ENCODE data around the gene LRFN5.
"Not testable (repeated sequence)": the region's sequence is repeated elsewhere in the genome, so short reads cannot be mapped to it uniquely, and the experiment has no call there.

The LRFN5 gene

DNA sequence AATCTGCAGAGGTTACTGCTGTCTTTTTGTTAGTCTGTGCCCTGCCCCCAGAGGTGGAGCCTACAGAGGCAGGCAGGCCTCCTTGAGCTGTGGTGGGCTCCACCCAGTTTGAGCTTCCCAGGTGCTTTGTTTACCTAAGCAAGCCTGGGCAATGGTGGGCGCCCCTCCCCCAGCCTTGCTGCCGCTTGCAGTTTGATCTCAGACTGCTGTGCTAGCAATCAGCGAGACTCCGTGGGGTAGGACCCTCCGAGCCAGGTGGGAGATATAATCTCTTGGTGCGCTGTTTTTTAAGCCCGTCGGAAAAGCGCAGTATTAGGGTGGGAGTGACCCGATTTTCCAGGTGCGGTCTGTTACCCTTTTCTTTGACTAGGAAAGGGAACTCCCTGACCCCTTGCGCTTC lies 304.5 kb downstream of the LRFN5 start:
- H3K9ac ChIP-seq (ENCODE audit: low read length); H3K36me3 ChIP-seq (ENCODE audit: control insufficient read depth, insufficient read depth, low read length, severe bottlenecking); H3K27me3 ChIP-seq (replicated peaks; ENCODE audit: control insufficient read depth, insufficient read depth, low read length); DNase-seq (ENCODE audit: low read depth); H3K4me3 ChIP-seq (ENCODE audit: low read length); H3K4me1 ChIP-seq (ENCODE audit: control insufficient read depth, insufficient read depth, low read length); H3K9me3 ChIP-seq (ENCODE audit: control insufficient read depth, low read length): not testable (repeated sequence)

- Histone ChIP-seq H3K9me3 (ENCODE audit: control insufficient read depth, low read length) (peaks cover 3% of the 10 kb centered on the region), H3K9ac (ENCODE audit: low read length) (no peak overlapping the region), H3K4me1 (ENCODE audit: control insufficient read depth, insufficient read depth, low read length) (no peaks in the 10 kb centered on the region), H3K27me3 (replicated peaks; ENCODE audit: control insufficient read depth, insufficient read depth, low read length) (no peaks in the 10 kb centered on the region), H3K36me3 (ENCODE audit: control insufficient read depth, insufficient read depth, low read length, severe bottlenecking) (no peaks in the 10 kb centered on the region), H3K4me3 (ENCODE audit: low read length) (no peak overlapping the region)
- DNase-seq (ENCODE audit: low read depth) = no peak
These were observed 306.7 kb downstream of the LRFN5 start for GRCh38 chr14:41913398-41913797.

- Histone ChIP-seq H3K27me3 (replicated peaks; ENCODE audit: control insufficient read depth, insufficient read depth, low read length) (no peaks in the 10 kb centered on the region), H3K4me3 (ENCODE audit: low read length) (no peak overlapping the region), H3K4me1 (ENCODE audit: control insufficient read depth, insufficient read depth, low read length) (no peaks in the 10 kb centered on the region), H3K9ac (ENCODE audit: low read length) (no peak overlapping the region), H3K36me3 (ENCODE audit: control insufficient read depth, insufficient read depth, low read length, severe bottlenecking) (no peaks in the 10 kb centered on the region), H3K9me3 (ENCODE audit: control insufficient read depth, low read length) (peaks cover 3% of the 10 kb centered on the region)
- DNase-seq (ENCODE audit: low read depth) = no peak
These were observed 309.1 kb downstream of the LRFN5 start for GRCh38 chr14:41915732-41916131.

DNA sequence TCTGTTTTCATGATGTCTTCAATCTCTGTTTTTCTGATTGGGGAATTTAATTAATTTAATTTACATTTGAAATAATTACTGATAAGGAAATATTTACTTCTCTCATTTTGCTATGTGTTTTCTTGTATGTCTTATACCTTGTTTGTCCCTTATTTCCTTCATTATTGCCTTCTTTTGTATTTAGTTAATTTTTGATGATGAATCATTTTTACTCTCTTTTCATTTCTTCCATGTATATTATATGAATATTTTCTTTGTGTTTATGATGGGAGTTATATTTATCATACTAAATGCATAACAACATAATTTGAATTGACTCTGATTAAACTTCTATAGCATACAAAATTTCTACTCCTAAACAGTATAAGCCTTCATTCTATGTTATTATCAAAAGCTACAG lies 309.6 kb downstream of the LRFN5 start:
- Histone ChIP-seq H3K4me3 (ENCODE audit: low read length) (no peak overlapping the region), H3K36me3 (ENCODE audit: control insufficient read depth, insufficient read depth, low read length, severe bottlenecking) (no peaks in the 10 kb centered on the region), H3K9me3 (ENCODE audit: control insufficient read depth, low read length) (peaks cover 3% of the 10 kb centered on the region), H3K4me1 (ENCODE audit: control insufficient read depth, insufficient read depth, low read length) (no peaks in the 10 kb centered on the region), H3K9ac (ENCODE audit: low read length) (no peak overlapping the region), H3K27me3 (replicated peaks; ENCODE audit: control insufficient read depth, insufficient read depth, low read length) (no peaks in the 10 kb centered on the region)
- no peak for DNase-seq (ENCODE audit: low read depth)

DNA sequence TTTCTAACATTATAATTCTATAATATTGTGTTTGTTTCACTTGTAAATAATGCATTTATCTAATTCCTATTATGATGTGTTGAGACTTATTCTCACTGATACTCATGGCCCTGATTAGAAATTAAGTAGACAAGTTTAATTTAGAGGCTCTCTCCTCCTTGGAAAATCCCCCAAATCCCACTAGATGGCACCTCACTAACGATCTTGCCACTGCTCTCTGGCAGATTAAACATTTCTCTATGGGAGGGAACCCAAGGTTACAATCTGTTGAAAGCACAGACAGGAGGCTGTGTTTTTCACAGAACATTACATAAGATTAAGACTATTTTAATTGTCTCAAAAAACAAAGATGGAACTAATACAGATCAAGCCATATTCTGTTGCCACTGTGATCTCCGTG lies 318.7 kb downstream of the LRFN5 start:
- Histone ChIP-seq H3K27me3 (replicated peaks; ENCODE audit: control insufficient read depth, insufficient read depth, low read length) (no peaks in the 10 kb centered on the region), H3K4me3 (ENCODE audit: low read length) (no peak overlapping the region), H3K9ac (ENCODE audit: low read length) (no peak overlapping the region), H3K9me3 (ENCODE audit: control insufficient read depth, low read length) (no peaks in the 10 kb centered on the region), H3K36me3 (ENCODE audit: control insufficient read depth, insufficient read depth, low read length, severe bottlenecking) (no peaks in the 10 kb centered on the region), H3K4me1 (ENCODE audit: control insufficient read depth, insufficient read depth, low read length) (no peaks in the 10 kb centered on the region)
- no peak for DNase-seq (ENCODE audit: low read depth)

GRCh38 chr14:41950428-41951151 lies 343.9 kb downstream of the LRFN5 start:
- Histone ChIP-seq H3K4me3 (ENCODE audit: low read length) (no peak overlapping the region), H3K36me3 (ENCODE audit: control insufficient read depth, insufficient read depth, low read length, severe bottlenecking) (no peaks in the 10 kb centered on the region), H3K9me3 (ENCODE audit: control insufficient read depth, low read length) (no peaks in the 10 kb centered on the region), H3K4me1 (ENCODE audit: control insufficient read depth, insufficient read depth, low read length) (no peaks in the 10 kb centered on the region), H3K27me3 (replicated peaks; ENCODE audit: control insufficient read depth, insufficient read depth, low read length) (no peaks in the 10 kb centered on the region), H3K9ac (ENCODE audit: low read length) (no peak overlapping the region)
- DNase-seq (ENCODE audit: low read depth) = no peak
